ENCODE data around the gene RBM23.

The RBM23 gene

GRCh38 chr14:22897357-22897756 lies 21.6 kb downstream of the RBM23 start:
- Histone ChIP-seq H3K27ac (ENCODE audit: low read depth, low read length) (no peak overlapping the region), H3K27me3 (ENCODE audit: insufficient read depth, low read length) (peaks cover 49% of the 10 kb centered on the region), H3K9ac (ENCODE audit: low read depth, low read length) (no peak overlapping the region), H3K36me3 (ENCODE audit: insufficient read depth, low read length) (peaks cover 20% of the 10 kb centered on the region), H3K4me1 (ENCODE audit: insufficient read depth, low read length) (peaks cover 12% of the 10 kb centered on the region; the same call in 1 of the 2 replicates), H3K4me3 (ENCODE audit: low read length) (no peak overlapping the region), H3K9me3 (ENCODE audit: insufficient read depth, low read depth, low read length) (no peaks in the 10 kb centered on the region)
- 100% methylated on average over 1 of the region's 1 CpG for WGBS

GRCh38 chr14:22896760-22897159 lies 22.2 kb downstream of the RBM23 start:
- Histone ChIP-seq H3K4me3 (ENCODE audit: low read length) (no peak overlapping the region), H3K4me1 (ENCODE audit: insufficient read depth, low read length) (peaks cover 12% of the 10 kb centered on the region; the same call in 1 of the 2 replicates), H3K27me3 (ENCODE audit: insufficient read depth, low read length) (peaks cover 49% of the 10 kb centered on the region), H3K9me3 (ENCODE audit: insufficient read depth, low read depth, low read length) (no peaks in the 10 kb centered on the region), H3K36me3 (ENCODE audit: insufficient read depth, low read length) (peaks cover 15% of the 10 kb centered on the region), H3K9ac (ENCODE audit: low read depth, low read length) (no peak overlapping the region), H3K27ac (ENCODE audit: low read depth, low read length) (no peak overlapping the region)
- WGBS: 93% methylated on average over 3 of the region's 3 CpGs

- Histone ChIP-seq H3K27ac (ENCODE audit: low read depth, low read length) (no peak overlapping the region), H3K9me3 (ENCODE audit: insufficient read depth, low read depth, low read length) (no peaks in the 10 kb centered on the region), H3K36me3 (ENCODE audit: insufficient read depth, low read length) (peaks cover 11% of the 10 kb centered on the region), H3K4me3 (ENCODE audit: low read length) (no peak overlapping the region), H3K9ac (ENCODE audit: low read depth, low read length) (no peak overlapping the region), H3K4me1 (ENCODE audit: insufficient read depth, low read length) (peaks cover 12% of the 10 kb centered on the region; the same call in 1 of the 2 replicates), H3K27me3 (ENCODE audit: insufficient read depth, low read length) (peaks cover 49% of the 10 kb centered on the region)
- WGBS: 91% methylated on average over 5 of the region's 5 CpGs
Measured at GRCh38 chr14:22896356-22896755, 22.6 kb downstream of the RBM23 start.

GRCh38 chr14:22895402-22895801 lies 23.5 kb downstream of the RBM23 start:
- Histone ChIP-seq H3K4me3 (ENCODE audit: low read length) (no peak overlapping the region), H3K36me3 (ENCODE audit: insufficient read depth, low read length) (peaks cover 1% of the 10 kb centered on the region; the same call in 1 of the 2 replicates)
- WGBS: 95% methylated on average over 1 of the region's 1 CpG

GRCh38 chr14:22893706-22894105 lies 25.2 kb downstream of the RBM23 start:
- Histone ChIP-seq H3K9ac (ENCODE audit: low read depth, low read length) (no peak overlapping the region), H3K36me3 (ENCODE audit: insufficient read depth, low read length) (no peaks in the 10 kb centered on the region), H3K4me3 (ENCODE audit: low read length) (no peak overlapping the region), H3K27me3 (ENCODE audit: insufficient read depth, low read length) (peaks cover 44% of the 10 kb centered on the region), H3K4me1 (ENCODE audit: insufficient read depth, low read length) (peaks cover under 1% of the 10 kb centered on the region; the same call in 1 of the 2 replicates), H3K9me3 (ENCODE audit: insufficient read depth, low read depth, low read length) (no peaks in the 10 kb centered on the region), H3K27ac (ENCODE audit: low read depth, low read length) (no peak overlapping the region)
- 78% methylated on average over 3 of the region's 4 CpGs for WGBS

More at GRCh38 chr14:22895402-22895801, 23.5 kb downstream of the RBM23 start:
- Histone ChIP-seq H3K9ac (ENCODE audit: low read depth, low read length) (no peak overlapping the region), H3K27ac (ENCODE audit: low read depth, low read length) (no peak overlapping the region), H3K9me3 (ENCODE audit: insufficient read depth, low read depth, low read length) (no peaks in the 10 kb centered on the region), H3K27me3 (ENCODE audit: insufficient read depth, low read length) (peaks cover 49% of the 10 kb centered on the region), H3K4me1 (ENCODE audit: insufficient read depth, low read length) (peaks cover 12% of the 10 kb centered on the region; the same call in 1 of the 2 replicates)

- WGBS: 85% methylated on average over 7 of the region's 7 CpGs
- peaks cover 32% of the 10 kb centered on the region for H3K27me3 ChIP-seq (ENCODE audit: insufficient read depth, low read length)
- H3K4me1 ChIP-seq (ENCODE audit: insufficient read depth, low read length): peaks cover 5% of the 10 kb centered on the region; the same call in 1 of the 2 replicates
- no peak overlapping the region for H3K9ac ChIP-seq (ENCODE audit: low read depth, low read length)
- no peak overlapping the region for H3K4me3 ChIP-seq (ENCODE audit: low read length)
- no peak overlapping the region for H3K27ac ChIP-seq (ENCODE audit: low read depth, low read length)
- H3K9me3 ChIP-seq (ENCODE audit: insufficient read depth, low read depth, low read length): no peaks in the 10 kb centered on the region
- H3K36me3 ChIP-seq (ENCODE audit: insufficient read depth, low read length): no peaks in the 10 kb centered on the region
Measured at GRCh38 chr14:22892488-22892887, 26.5 kb downstream of the RBM23 start.

- H3K36me3 ChIP-seq (ENCODE audit: insufficient read depth, low read length): no peaks in the 10 kb centered on the region
- peaks cover 5% of the 10 kb centered on the region; the same call in 1 of the 2 replicates for H3K4me1 ChIP-seq (ENCODE audit: insufficient read depth, low read length)
- H3K27ac ChIP-seq (ENCODE audit: low read depth, low read length): no peak overlapping the region
Measured at GRCh38 chr14:22890416-22890815, 28.5 kb downstream of the RBM23 start.

GRCh38 chr14:22888662-22889061 lies 30.3 kb downstream of the RBM23 start:
- 78% methylated on average over 3 of the region's 4 CpGs for WGBS
- Histone ChIP-seq H3K36me3 (ENCODE audit: insufficient read depth, low read length) (no peaks in the 10 kb centered on the region), H3K27ac (ENCODE audit: low read depth, low read length) (no peak overlapping the region), H3K9me3 (ENCODE audit: insufficient read depth, low read depth, low read length) (no peaks in the 10 kb centered on the region), H3K27me3 (ENCODE audit: insufficient read depth, low read length) (peaks cover 28% of the 10 kb centered on the region), H3K4me3 (ENCODE audit: low read length) (no peak overlapping the region), H3K4me1 (ENCODE audit: insufficient read depth, low read length) (peaks cover 10% of the 10 kb centered on the region), H3K9ac (ENCODE audit: low read depth, low read length) (no peak overlapping the region)

More at GRCh38 chr14:22890416-22890815, 28.5 kb downstream of the RBM23 start:
- 77% methylated on average over 1 of the region's 1 CpG for WGBS
- no peaks in the 10 kb centered on the region for H3K9me3 ChIP-seq (ENCODE audit: insufficient read depth, low read depth, low read length)
- no peak overlapping the region for H3K4me3 ChIP-seq (ENCODE audit: low read length)
- H3K9ac ChIP-seq (ENCODE audit: low read depth, low read length): no peak overlapping the region
- peaks cover 24% of the 10 kb centered on the region for H3K27me3 ChIP-seq (ENCODE audit: insufficient read depth, low read length)

- Histone ChIP-seq H3K27me3 (ENCODE audit: insufficient read depth, low read length) (peaks cover 22% of the 10 kb centered on the region), H3K4me3 (ENCODE audit: low read length) (peak overlapping the region; percentile 83), H3K9me3 (ENCODE audit: insufficient read depth, low read depth, low read length) (no peaks in the 10 kb centered on the region), H3K4me1 (ENCODE audit: insufficient read depth, low read length) (peaks cover 15% of the 10 kb centered on the region), H3K36me3 (ENCODE audit: insufficient read depth, low read length) (no peaks in the 10 kb centered on the region), H3K9ac (ENCODE audit: low read depth, low read length) (no peak overlapping the region), H3K27ac (ENCODE audit: low read depth, low read length) (no peak overlapping the region)
- 81% methylated on average over 5 of the region's 5 CpGs for WGBS
Measured at GRCh38 chr14:22887990-22888378, 31.0 kb downstream of the RBM23 start.

GRCh38 chr14:22887260-22887989 lies 31.5 kb downstream of the RBM23 start:
- H3K4me1 ChIP-seq (ENCODE audit: insufficient read depth, low read length): peaks cover 20% of the 10 kb centered on the region
- peak overlapping the region; percentile 86 for H3K27ac ChIP-seq (ENCODE audit: low read depth, low read length)
- H3K27me3 ChIP-seq (ENCODE audit: insufficient read depth, low read length): peaks cover 22% of the 10 kb centered on the region
- peak overlapping the region; percentile 89 for H3K9ac ChIP-seq (ENCODE audit: low read depth, low read length)
- H3K4me3 ChIP-seq (ENCODE audit: low read length): peak overlapping the region; percentile 83
- H3K9me3 ChIP-seq (ENCODE audit: insufficient read depth, low read depth, low read length): no peaks in the 10 kb centered on the region
- WGBS: 15% methylated on average over 11 of the region's 11 CpGs
- H3K36me3 ChIP-seq (ENCODE audit: insufficient read depth, low read length): no peaks in the 10 kb centered on the region

GRCh38 chr14:22886500-22887259 lies 32.3 kb downstream of the RBM23 start:
- H3K27ac ChIP-seq (ENCODE audit: low read depth, low read length): peak overlapping the region; percentile 86
- 2% methylated on average over 77 of the region's 77 CpGs for WGBS
- H3K4me3 ChIP-seq (ENCODE audit: low read length): peak overlapping the region; percentile 83
- H3K9me3 ChIP-seq (ENCODE audit: insufficient read depth, low read depth, low read length): no peaks in the 10 kb centered on the region
- peaks cover 25% of the 10 kb centered on the region for H3K27me3 ChIP-seq (ENCODE audit: insufficient read depth, low read length)
- H3K36me3 ChIP-seq (ENCODE audit: insufficient read depth, low read length): no peaks in the 10 kb centered on the region
- peak overlapping the region; percentile 89 for H3K9ac ChIP-seq (ENCODE audit: low read depth, low read length)
- peaks cover 25% of the 10 kb centered on the region for H3K4me1 ChIP-seq (ENCODE audit: insufficient read depth, low read length)

Measured in HUES64 (cell line).